Activated CD4-positive, alpha-beta T cell treated with anti-CD3 and anti-CD28 coated beads, Interleukin-2, amount 10 ng/mL, durations not matched to agents 7 days and 5 days (primary cell): ENCODE measurements around the gene RAB11FIP4. TPM values are rescaled to one million over a fixed set of nuclear protein-coding genes. Genes with fewer than 3 reads are reported as not detected.
A peak's percentile ranks its signal among the peaks of the same experiment; 100 is the strongest.

ENCODE experiments used
- CTCF ChIA-PET: fragments of 350-600 bp; sonication (Branson Sonifier 250); formaldehyde crosslinking; loops from one replicate; lab custom pipeline; 2021; ENCODE audit warnings: antibody characterized with exemption; lab: Charles Lee
- POLR2A ChIA-PET: fragments of 350-600 bp; sonication (Branson Sonifier 250); formaldehyde crosslinking; loops from one replicate; lab custom pipeline; 2021; ENCODE audit warnings: antibody characterized with exemption; lab: Charles Lee
- DNase-seq: peaks from one replicate; pipeline ENCODE4 v3.0.0-alpha.2; 2020
- H3K27ac Mint-ChIP-seq: one replicate; pipeline ENCODE4 v1.8.0; 2021; ENCODE audit warnings: mild to moderate bottlenecking, moderate library complexity, mixed read lengths
- H3K27me3 Mint-ChIP-seq: one replicate; pipeline ENCODE4 v1.8.0; 2021; ENCODE audit warnings: mixed read lengths
- H3K36me3 Mint-ChIP-seq: one replicate; pipeline ENCODE4 v1.8.0; 2021; ENCODE audit warnings: low read depth, mixed read lengths
- H3K4me1 Mint-ChIP-seq: one replicate; pipeline ENCODE4 v1.8.0; 2021; ENCODE audit warnings: mixed read lengths
- H3K4me3 Mint-ChIP-seq: one replicate; pipeline ENCODE4 v1.8.0; 2021; ENCODE audit warnings: mild to moderate bottlenecking, moderate library complexity, mixed read lengths
- H3K9me3 Mint-ChIP-seq: one replicate; pipeline ENCODE4 v1.8.0; 2021; ENCODE audit warnings: mixed read lengths
- total RNA-seq, 2 experiments: library from RNA; stranded (reverse); gene quantifications; one replicate each; pipeline ENCODE4 v1.2.3, GENCODE V29; 2021

The RAB11FIP4 gene
- total RNA-seq, 2 experiments from 2014 or later = 34.4 to 35.5 TPM

DNA sequence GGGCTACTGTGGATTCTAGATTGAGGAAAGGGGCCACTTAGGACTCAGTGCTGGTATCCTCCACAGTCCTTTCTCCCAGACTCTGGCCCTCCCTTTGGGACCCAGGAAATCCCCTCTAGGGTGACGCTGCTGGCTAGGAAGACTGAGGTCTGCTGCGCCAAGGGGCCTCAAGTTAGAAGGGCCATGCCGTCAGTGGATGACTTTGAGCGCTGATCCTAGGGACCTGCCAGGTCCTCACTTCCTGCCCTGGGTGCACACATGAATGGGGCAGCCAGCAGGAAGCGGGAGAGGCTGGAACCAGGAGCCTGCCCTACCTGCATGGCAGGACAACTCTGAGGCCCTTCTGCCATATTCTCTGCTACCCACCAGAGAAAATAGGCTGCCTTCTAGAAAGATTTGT lies 145.0 kb downstream of the RAB11FIP4 start:
- H3K36me3 Mint-ChIP-seq = peaks cover 8% of the 10 kb centered on the region
- no peaks in the 10 kb centered on the region for H3K9me3 Mint-ChIP-seq
- no peak overlapping the region for H3K4me3 Mint-ChIP-seq
- no peak overlapping the region for H3K27ac Mint-ChIP-seq
- no peak for DNase-seq
- peaks cover 10% of the 10 kb centered on the region for H3K4me1 Mint-ChIP-seq
- ChIA-PET CTCF (interaction anchor here (3.7 kb wide), 1 partner anchor 11 kb away, joined by 18 read pairs; no protein-coding TSS in a partner anchor), POLR2A (no interaction called here)
- H3K27me3 Mint-ChIP-seq = no peaks in the 10 kb centered on the region

DNA sequence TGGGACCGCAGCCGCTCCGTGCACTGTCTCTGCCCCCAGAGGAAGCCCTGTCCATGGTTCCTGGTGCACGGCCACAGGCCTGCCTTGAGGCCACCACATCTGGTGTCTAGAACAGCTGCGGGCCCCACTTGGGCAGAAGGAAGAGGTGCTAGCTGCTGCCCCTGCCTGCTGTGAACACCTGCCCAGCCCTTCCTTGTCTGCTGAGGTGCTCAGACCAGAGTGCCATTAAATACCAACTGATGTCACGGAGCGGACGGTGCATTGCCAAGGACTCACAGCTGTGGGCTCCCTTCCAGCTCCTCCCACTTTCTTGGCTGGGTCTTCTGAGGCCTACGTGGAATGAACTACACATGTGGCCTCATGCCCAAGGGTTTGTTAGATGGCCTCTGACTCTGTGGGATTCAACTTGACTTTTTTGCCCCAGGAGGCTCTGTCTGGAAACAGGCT lies 146.1 kb downstream of the RAB11FIP4 start:
- no peak for DNase-seq
- Mint-ChIP-seq H3K9me3 (no peaks in the 10 kb centered on the region), H3K27ac (no peak overlapping the region), H3K36me3 (no peaks in the 10 kb centered on the region), H3K4me3 (no peak overlapping the region), H3K4me1 (peaks cover 10% of the 10 kb centered on the region), H3K27me3 (no peaks in the 10 kb centered on the region)
- ChIA-PET POLR2A (no interaction called here), CTCF (interaction anchor here (0.6 kb wide), 1 partner anchor 99 kb away, joined by 3 read pairs; no protein-coding TSS in a partner anchor)

DNA sequence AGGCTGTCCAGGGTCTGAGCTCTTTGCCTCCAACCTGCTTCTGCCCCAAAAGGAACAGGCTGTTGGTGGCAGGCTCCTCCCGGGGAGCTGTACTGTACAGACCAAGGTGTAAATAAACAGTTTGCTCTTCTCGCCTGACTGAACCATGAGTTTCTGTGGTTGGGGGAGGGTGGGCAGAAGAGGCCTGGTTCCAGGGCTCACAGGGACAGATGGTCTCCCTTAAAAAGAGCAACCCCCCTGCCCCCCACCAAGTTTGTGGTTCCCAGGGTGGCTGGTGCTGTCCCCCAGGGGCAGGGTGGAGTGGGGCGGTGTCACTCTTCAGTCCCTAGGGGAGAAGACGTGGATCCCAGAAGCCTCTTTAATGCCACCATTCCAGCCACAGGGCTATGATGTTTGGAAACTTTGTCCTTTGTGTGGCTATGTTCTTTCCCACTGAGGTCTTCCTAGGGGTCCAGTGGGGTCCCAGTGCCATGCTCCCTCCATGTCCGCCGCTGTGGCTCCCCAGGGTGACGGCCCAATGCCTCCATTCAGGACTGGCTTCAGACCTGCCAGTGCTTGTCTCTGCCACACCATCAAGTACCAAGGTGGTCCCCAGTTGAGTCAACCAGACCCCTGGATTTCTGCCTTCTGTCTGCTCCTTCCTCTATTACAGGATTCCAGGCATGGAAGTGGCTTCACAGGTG lies 146.7 kb downstream of the RAB11FIP4 start:
- DNase-seq = no peak
- H3K9me3 Mint-ChIP-seq = no peaks in the 10 kb centered on the region
- no peaks in the 10 kb centered on the region for H3K27me3 Mint-ChIP-seq
- peaks cover 9% of the 10 kb centered on the region for H3K4me1 Mint-ChIP-seq
- no peak overlapping the region for H3K4me3 Mint-ChIP-seq
- H3K27ac Mint-ChIP-seq = no peak overlapping the region
- ChIA-PET CTCF (interaction anchor here (0.6 kb wide), 2 partner anchors 14 to 100 kb away, joined by 3 read pairs; no protein-coding TSS in a partner anchor), POLR2A (no interaction called here)
- H3K36me3 Mint-ChIP-seq = no peaks in the 10 kb centered on the region

DNA sequence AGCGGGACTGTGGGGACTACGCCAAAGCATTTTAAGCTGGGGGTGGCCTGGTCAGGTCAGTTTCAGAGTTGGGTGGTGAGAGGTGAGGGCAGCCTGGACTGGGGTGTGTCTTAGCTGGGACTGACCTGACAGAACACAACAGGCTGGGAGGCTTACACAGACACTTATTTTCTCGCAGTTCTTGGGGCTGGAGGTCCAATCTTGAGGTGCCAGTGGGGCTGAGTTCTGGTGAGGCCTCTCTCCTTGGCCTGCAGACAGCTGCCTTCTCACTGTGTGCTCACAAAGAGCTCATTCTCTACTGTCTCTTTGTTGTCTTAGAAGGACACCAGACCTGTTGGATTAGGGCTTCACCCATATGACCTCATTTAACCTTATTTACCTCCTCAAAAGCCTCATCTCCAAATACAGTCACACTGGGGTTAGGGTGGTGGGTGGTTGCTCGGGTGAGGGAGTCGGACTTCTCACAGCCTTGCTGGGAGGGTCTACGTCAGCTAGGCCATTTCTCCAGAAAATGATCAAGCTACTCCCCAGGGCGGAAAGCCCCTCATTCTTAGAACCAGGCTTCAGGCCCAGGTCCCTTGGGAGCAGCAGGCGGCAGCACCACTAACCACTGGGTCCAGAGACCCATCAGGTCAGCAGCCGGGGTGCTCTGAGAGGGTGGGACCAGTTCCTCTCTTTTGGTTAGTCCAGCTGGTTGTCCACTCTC lies 149.3 kb downstream of the RAB11FIP4 start:
- Mint-ChIP-seq H3K36me3 (no peaks in the 10 kb centered on the region), H3K4me1 (no peaks in the 10 kb centered on the region), H3K27ac (no peak overlapping the region), H3K4me3 (no peak overlapping the region), H3K9me3 (no peaks in the 10 kb centered on the region), H3K27me3 (no peaks in the 10 kb centered on the region)
- ChIA-PET POLR2A (no interaction called here), CTCF (interaction anchor here (1.1 to 1.3 kb wide), 2 partner anchors 16 to 74 kb away, joined by 4 read pairs; no protein-coding TSS in a partner anchor)
- no peak for DNase-seq

DNA sequence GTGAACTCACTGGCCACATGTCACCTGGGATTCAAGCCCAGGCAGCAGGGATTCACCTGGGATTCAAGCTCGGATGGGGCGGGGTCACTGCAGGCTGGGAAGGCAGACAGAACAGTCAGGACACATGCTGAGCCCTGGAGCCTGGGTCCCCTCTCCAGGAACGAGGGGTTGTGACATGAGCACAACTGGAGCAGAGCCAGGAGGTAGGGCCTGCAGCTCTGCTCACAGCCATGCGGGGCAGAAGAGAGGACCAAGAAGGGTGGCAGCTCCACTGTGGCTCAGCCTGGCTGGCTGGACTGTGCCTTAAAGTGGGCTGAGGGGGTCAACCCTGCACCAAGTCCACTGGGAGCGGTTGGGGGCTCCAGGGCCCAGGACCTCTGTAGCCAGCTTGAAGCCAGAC lies 150.1 kb downstream of the RAB11FIP4 start:
- Mint-ChIP-seq H3K27ac (no peak overlapping the region), H3K27me3 (no peaks in the 10 kb centered on the region), H3K36me3 (no peaks in the 10 kb centered on the region), H3K4me1 (no peaks in the 10 kb centered on the region), H3K4me3 (no peak overlapping the region), H3K9me3 (no peaks in the 10 kb centered on the region)
- ChIA-PET CTCF (interaction anchor here (0.6 to 0.9 kb wide), 2 partner anchors 66 to 168 kb away, joined by 3 to 4 read pairs; no protein-coding TSS in a partner anchor), POLR2A (no interaction called here)
- no peak for DNase-seq

DNA sequence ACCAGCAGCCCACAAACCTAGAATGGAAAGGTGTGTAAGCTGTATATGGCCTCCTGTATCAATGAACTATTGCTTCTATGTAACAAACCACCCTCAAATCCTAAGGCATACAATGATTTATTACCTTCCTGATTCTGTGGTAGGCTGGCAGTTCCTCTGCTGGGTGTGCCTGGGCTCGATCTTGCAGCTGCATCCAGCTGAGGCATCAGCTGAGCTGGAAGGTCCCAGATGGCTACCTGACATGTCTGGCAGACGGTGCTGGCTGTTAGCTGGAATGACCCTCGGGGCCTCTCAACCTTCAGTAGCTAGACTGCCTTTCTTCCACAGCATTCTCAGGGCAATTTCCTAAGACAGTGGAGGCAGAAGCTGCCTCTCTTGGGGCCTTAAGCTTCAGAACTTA lies 152.7 kb downstream of the RAB11FIP4 start:
- POLR2A ChIA-PET = no interaction called here
- no peak for DNase-seq
- Mint-ChIP-seq H3K4me3 (no peak overlapping the region), H3K27ac (no peak overlapping the region), H3K36me3 (no peaks in the 10 kb centered on the region), H3K9me3 (no peaks in the 10 kb centered on the region), H3K4me1 (peaks cover 8% of the 10 kb centered on the region), H3K27me3 (no peaks in the 10 kb centered on the region)
- CTCF ChIA-PET = interaction anchor here (0.8 to 1.4 kb wide), 2 partner anchors 10 to 107 kb away, joined by 3 to 4 read pairs; no protein-coding TSS in a partner anchor

DNA sequence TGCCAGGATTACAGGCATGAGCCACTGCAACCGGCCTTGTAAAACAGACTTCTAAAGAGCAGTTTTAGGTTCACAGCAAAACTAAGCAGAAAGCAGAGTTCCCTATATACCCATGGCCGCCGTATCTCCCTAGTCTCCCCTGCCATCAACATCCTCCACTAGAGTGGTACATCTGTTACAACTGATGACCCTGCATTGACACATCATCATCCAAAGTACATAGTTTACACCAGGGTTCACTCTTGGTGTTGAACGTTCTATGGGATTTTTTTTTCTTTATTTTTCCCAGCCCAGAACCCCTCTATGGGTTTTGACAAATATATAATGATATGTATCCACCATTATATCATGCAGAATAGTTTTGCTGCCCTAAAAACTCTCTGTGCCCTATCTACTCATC lies 155.2 kb downstream of the RAB11FIP4 start:
- Mint-ChIP-seq H3K9me3 (no peaks in the 10 kb centered on the region), H3K27me3 (no peaks in the 10 kb centered on the region), H3K4me1 (peaks cover 18% of the 10 kb centered on the region), H3K4me3 (no peak overlapping the region), H3K27ac (no peak overlapping the region), H3K36me3 (no peaks in the 10 kb centered on the region)
- ChIA-PET POLR2A (no interaction called here), CTCF (interaction anchor here (1.0 kb wide), 1 partner anchor 32 kb away, joined by 3 read pairs; no protein-coding TSS in a partner anchor)
- no peak for DNase-seq

DNA sequence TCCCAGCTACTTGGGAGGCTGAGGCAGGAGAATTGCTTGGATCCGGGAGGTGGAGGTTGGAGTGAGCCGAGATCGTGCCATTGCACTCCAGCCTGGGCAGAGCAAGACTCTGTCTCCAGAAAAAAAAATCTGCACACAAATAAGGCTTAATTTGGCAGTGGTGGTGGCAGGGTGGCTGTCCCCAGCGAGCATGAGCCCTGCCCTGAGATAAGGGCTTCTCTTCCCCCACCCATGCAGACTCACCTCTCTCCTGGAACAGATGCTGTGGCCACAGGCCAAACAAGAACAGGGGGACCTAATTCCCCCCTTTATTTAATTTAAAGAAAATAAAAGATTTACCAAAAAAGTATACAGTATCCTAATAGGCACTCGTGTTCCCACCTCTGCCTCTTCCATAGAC lies 157.2 kb downstream of the RAB11FIP4 start:
- DNase-seq = no peak
- H3K36me3 Mint-ChIP-seq = no peaks in the 10 kb centered on the region
- peak overlapping the region; percentile 85 for H3K27ac Mint-ChIP-seq
- no peaks in the 10 kb centered on the region for H3K9me3 Mint-ChIP-seq
- ChIA-PET CTCF (interaction anchor here (0.9 to 1.7 kb wide), 3 partner anchors 9 to 590 kb away, joined by 3 to 6 read pairs (median 3); no protein-coding TSS in a partner anchor), POLR2A (no interaction called here)
- H3K4me1 Mint-ChIP-seq = peaks cover 22% of the 10 kb centered on the region
- H3K4me3 Mint-ChIP-seq = peak overlapping the region; percentile 80
- H3K27me3 Mint-ChIP-seq = peaks cover 8% of the 10 kb centered on the region

DNA sequence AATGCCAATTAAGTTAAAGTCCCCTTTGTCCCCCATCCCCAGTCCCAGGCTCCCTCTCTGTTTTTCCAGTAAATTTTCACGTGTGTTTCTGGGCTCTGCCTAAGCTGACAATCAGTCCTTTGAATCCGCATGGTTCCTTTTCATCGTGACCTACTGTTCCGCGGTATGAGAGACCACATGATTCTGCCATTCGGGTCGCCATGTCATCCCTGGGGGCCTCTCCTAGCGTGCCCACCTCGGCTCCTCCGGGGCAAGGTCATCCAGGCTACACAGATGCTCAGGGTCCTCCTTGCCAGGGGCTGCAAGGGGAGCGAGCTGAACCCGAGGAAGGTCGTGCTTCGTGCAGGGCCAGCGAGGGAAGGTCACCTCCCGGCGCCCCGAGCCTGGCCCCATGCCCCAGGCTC lies 157.6 kb downstream of the RAB11FIP4 start:
- Mint-ChIP-seq H3K27me3 (peaks cover 11% of the 10 kb centered on the region), H3K4me1 (peaks cover 22% of the 10 kb centered on the region), H3K36me3 (no peaks in the 10 kb centered on the region), H3K27ac (peak overlapping the region; percentile 85), H3K9me3 (no peaks in the 10 kb centered on the region), H3K4me3 (peak overlapping the region; percentile 80)
- CTCF ChIA-PET = interaction anchor here (0.9 to 1.7 kb wide), 4 partner anchors 9 to 590 kb away, joined by 3 to 6 read pairs (median 3); no protein-coding TSS in a partner anchor
- POLR2A ChIA-PET = no interaction called here
- no peak for DNase-seq

DNA sequence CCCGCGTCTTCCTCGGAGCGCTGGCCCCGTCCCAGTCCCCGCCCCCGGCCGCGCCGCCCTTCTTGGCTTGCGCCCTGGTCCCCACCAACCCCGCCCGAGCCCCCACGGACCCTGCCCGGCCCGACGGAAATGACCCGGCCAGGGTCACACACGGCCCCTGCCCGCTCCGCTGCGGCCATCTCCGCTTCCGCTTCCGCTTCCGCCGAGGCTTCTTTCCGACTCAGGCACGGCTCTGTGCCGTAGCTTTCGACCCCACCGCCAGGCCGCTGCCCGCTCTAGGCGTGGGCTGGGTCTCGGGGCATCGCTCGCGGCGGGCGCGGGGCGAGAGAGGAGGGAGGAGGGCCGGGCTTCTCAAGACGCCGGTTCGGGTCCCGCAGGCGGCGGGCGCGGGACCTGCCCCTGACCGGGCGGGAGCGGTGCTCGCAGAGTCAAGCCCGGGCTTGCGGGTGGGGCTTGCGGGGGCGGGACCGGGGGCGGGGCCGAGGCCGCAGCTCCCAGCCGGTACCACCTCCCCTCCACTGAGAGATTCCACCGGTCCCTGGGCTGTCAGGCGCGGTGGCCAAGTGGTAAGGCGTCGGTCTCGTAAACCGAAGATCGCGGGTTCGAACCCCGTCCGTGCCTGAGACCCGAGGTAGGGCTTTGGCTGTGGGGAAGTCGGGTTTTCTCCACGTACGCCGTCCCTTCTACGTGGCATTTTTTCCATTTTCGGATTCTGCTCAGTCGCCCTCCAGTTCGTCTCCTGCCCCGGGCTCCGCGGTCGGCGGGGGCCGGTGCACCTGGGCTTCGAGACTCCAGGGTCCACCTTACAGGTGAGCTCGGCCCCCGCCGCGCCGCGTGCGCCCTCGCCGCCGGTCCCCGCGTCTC lies 158.3 kb downstream of the RAB11FIP4 start:
- peaks cover 22% of the 10 kb centered on the region for H3K4me1 Mint-ChIP-seq
- ChIA-PET CTCF (interaction anchor here (0.9 to 1.7 kb wide), 4 partner anchors 9 to 589 kb away, joined by 3 to 6 read pairs (median 3); no protein-coding TSS in a partner anchor), POLR2A (interaction anchor here (0.6 kb wide), 1 partner anchor 338 kb away, joined by 4 read pairs; no protein-coding TSS in a partner anchor)
- H3K27me3 Mint-ChIP-seq = peaks cover 11% of the 10 kb centered on the region
- peak; percentile 89 for DNase-seq
- H3K9me3 Mint-ChIP-seq = no peaks in the 10 kb centered on the region
- H3K36me3 Mint-ChIP-seq = no peaks in the 10 kb centered on the region
- peak overlapping the region; percentile 80 for H3K4me3 Mint-ChIP-seq
- H3K27ac Mint-ChIP-seq = peak overlapping the region; percentile 85

DNA sequence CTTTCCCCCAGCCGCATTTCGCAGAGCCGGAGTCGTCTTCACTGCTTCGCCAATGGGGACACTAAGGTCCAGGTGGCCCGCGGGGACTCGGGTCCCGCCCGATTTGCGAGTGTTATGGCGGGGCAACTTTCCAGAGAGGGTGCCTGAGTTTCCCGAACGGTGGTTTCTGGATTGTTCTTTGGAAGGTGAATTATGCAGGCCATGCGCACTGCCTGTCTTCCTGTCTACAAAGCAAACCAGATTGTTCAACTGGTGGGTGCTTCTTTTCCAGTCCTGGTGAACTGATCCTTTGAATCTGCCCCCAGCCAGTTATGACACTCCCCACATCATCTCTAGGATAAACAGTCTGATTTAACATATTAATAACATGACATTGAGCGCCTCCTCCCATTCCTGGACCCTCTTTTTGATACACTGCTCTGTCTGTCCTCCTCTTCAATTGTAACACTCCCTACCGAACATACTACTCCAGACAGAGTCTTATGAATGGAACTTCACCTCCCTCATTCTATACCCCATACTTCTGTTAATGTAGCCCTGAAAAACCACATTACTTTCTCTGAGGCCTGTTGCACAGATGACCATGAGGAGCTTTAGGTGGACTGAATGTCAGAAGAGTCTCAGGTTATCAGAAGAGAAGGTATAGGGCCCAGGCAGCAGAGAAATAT lies 159.0 kb downstream of the RAB11FIP4 start:
- no peaks in the 10 kb centered on the region for H3K36me3 Mint-ChIP-seq
- H3K4me1 Mint-ChIP-seq = peaks cover 24% of the 10 kb centered on the region
- POLR2A ChIA-PET = interaction anchor here (0.6 kb wide), 1 partner anchor 337 kb away, joined by 4 read pairs; no protein-coding TSS in a partner anchor
- H3K9me3 Mint-ChIP-seq = no peaks in the 10 kb centered on the region
- H3K27me3 Mint-ChIP-seq = peaks cover 11% of the 10 kb centered on the region
- H3K4me3 Mint-ChIP-seq = peak overlapping the region; percentile 80
- H3K27ac Mint-ChIP-seq = peak overlapping the region; percentile 63
- CTCF ChIA-PET = interaction anchor here (1.3 to 1.7 kb wide), 2 partner anchors 8 to 22 kb away, joined by 3 to 6 read pairs; no protein-coding TSS in a partner anchor
- DNase-seq = no peak
